ENCODE data around the gene ULK4. TPM values are rescaled to one million over a fixed set of nuclear protein-coding genes. Genes with fewer than 3 reads are reported as not detected.

Gene ULK4
- 7.8 and 12.8 TPM in 2 replicates for total RNA-seq

DNA sequence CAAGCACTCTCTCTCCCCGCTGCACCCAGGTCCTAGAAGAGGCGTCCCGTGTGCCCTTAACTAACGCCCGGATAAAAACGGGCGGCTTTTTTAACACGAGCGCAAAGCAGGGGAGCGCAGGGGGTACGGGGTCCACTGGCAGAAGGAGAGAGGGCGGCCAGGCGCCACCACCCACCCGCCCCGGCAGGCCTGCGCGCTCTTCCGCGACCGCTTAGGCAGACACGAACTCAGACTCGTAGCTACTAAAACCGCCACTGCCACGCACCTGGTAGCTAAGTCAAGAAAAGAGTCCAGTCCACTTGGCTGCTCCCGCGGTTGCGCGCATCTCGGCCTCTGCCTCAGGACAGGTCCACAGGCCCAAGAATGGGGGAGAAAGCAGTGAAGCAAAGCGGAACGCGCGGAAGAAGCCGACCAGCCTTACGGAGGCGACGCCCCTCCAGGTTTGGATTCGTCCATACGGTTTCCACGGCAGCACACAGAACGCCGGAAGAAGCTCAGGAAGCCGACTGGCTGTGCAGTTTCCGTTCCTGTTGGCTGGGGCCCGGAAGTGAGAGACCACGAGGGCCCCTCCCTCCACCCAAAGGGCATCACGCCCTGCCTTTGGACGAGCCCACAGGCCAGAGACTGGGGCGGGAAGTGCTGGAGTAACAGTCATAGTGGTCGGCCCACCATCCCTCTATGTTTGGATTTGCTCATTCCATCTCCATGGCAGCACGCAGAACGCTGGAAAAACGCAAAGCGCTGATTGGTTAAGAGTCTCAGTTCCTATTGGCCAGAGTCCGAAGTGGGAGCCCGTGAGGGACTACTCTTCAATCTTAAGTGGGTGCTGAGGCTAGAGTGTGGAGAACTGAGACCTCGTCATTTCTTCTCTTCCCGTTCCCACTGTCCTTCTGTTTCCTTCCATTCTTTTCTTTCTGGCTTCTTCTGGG lies at the start of gene ULK4:
TSS of gene ULK4 (minus strand) at position 353 of the 929 bp plus-strand sequence. CDS start 7,344 bp downstream, outside the sequence.

DNA sequence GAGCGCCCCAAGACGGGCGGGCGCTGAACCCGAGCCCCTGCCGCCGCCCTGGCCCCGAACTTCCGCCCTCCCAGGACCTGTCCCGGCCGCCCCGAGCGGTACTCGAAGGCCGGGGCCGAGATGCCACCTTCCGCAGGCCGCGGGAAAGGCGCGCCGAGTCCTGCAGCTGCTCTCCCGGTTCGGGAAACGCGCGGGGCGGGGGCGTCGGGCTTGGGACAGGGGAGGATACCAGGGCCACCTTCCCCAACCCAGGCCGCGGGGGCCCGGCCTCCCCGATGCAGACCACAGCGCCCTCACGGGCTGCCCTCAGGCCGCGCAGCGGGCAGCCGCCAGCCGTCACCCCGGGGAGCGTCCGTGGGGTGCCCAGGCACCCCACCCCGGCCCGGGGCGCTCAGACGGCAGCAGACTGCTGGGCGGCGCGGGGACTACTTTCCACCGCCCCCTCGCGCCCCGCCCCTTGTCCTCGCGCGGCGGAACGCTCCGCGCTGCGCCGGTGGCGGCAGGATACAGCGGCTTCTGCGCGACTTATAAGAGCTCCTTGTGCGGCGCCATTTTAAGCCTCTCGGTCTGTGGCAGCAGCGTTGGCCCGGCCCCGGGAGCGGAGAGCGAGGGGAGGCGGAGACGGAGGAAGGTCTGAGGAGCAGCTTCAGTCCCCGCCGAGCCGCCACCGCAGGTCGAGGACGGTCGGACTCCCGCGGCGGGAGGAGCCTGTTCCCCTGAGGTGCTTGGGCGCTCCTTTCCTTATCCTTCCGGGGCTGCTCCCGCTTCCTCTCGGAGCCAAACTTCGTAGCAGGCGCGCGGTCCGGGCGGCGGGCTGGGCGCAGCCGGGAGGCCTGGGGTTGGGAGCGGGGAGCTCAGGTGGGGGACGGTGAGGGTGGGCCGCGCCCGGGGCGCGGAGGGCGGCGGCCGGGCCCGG lies 762.7 kb downstream of the ULK4 start, which contains the start of gene CTNNB1:
TSS of gene CTNNB1 (plus strand) at position 556 of the 916 bp plus-strand sequence. CDS start 24,564 bp downstream, outside the sequence.

Other genes with a start within 250 kb of the ULK4 start
- 25.0 and 27.3 TPM in 2 replicates for gene TRAK1, start 129.3 kb upstream of the ULK4 start, total RNA-seq

Measured in smooth muscle cell of bladder (primary cell).